ENCODE measurements around the gene PKP2. TPM values are rescaled to one million over a fixed set of nuclear protein-coding genes. Genes with fewer than 3 reads are reported as not detected.

Gene PKP2
- total and polyA plus RNA-seq, 2 donors (not counting 1 experiment from before 2014, with no cell fraction given), result under 0.01 to 0.15 TPM

Other genes starting within 250 kb of the PKP2 start
- gene DNM1L, start 217.5 kb downstream of the PKP2 start, total RNA-seq, result 51.4 and 59.6 TPM in 2 replicates
- 56.3 and 77.9 TPM in 2 replicates for gene DNM1L, start 217.5 kb downstream of the PKP2 start, polyA plus RNA-seq
- 27.1 and 28.5 TPM in 2 replicates for gene YARS2, start 140.9 kb downstream of the PKP2 start, total RNA-seq
- gene YARS2, start 140.9 kb downstream of the PKP2 start, polyA plus RNA-seq, result 17.8 and 18.4 TPM in 2 replicates

Measured in fibroblast of lung (primary cell).